SK-N-SH treated with all-trans-retinoic acid at 6 μM for 48 hours (cell line): ENCODE measurements around the gene NOP14.
A peak's percentile ranks its signal among the peaks of the same experiment; 100 is the strongest.

Source experiments
- ATAC-seq: fragments of 200-7000 bp; cut with Tn5 transposase; 3 replicates; pipeline ENCODE4 v1.9.1; 2020; ENCODE audit warnings: mild to moderate bottlenecking, moderate library complexity
- ARNTL ChIP-seq: fragments of 450-650 bp; formaldehyde crosslinking; IDR thresholded peaks from 2 replicates; pipeline ENCODE4 v1.5.0; 2020; ENCODE audit warnings: low read depth, mild to moderate bottlenecking, moderate library complexity, borderline replicate concordance
- BACH2 ChIP-seq: fragments of 250-450 bp; sonication (Bioruptor Pico); IDR thresholded peaks from 2 replicates; pipeline ENCODE4 v1.9.0; 2021; ENCODE audit warnings: mild to moderate bottlenecking, borderline replicate concordance
- CSRNP3 ChIP-seq: fragments of 250-450 bp; sonication (Bioruptor Pico); IDR thresholded peaks from 2 replicates; pipeline ENCODE4 v1.5.1; 2021; ENCODE audit warnings: mild to moderate bottlenecking, moderate library complexity
- ESRRG ChIP-seq: fragments of 250-450 bp; sonication (Bioruptor Pico); IDR thresholded peaks from 2 replicates; pipeline ENCODE4 v1.6.1; 2021; ENCODE audit warnings: mild to moderate bottlenecking
- ISL1 ChIP-seq: fragments of 250-450 bp; sonication (Bioruptor Pico); IDR thresholded peaks from 2 replicates; pipeline ENCODE4 v2.1.2; 2022; ENCODE audit warnings: mild to moderate bottlenecking, moderate library complexity
- OSR1 ChIP-seq: fragments of 250-450 bp; sonication (Bioruptor Pico); IDR thresholded peaks from 2 replicates; pipeline ENCODE4 v1.8.0; 2022; ENCODE audit warnings: moderate library complexity, mild to moderate bottlenecking, inconsistent platforms
- PATZ1 ChIP-seq: fragments of 250-450 bp; sonication (Bioruptor Pico); IDR thresholded peaks from 2 replicates; pipeline ENCODE4 v1.8.0; 2020; ENCODE audit warnings: mild to moderate bottlenecking, moderate library complexity, borderline replicate concordance
- POU6F1 ChIP-seq: fragments of 250-450 bp; sonication (Bioruptor Pico); IDR thresholded peaks from 2 replicates; pipeline ENCODE4 v1.8.0; 2021; ENCODE audit warnings: low read depth, mild to moderate bottlenecking, moderate library complexity, borderline replicate concordance
- PPARA ChIP-seq: fragments of 250-450 bp; sonication (Bioruptor Pico); IDR thresholded peaks from 2 replicates; pipeline ENCODE4 v1.5.0; 2020; ENCODE audit warnings: mild to moderate bottlenecking, borderline replicate concordance
- SNAI2 ChIP-seq: fragments of 250-450 bp; sonication (Bioruptor Pico); IDR thresholded peaks from 2 replicates; pipeline ENCODE4 v1.5.0; 2020; ENCODE audit warnings: mild to moderate bottlenecking, moderate library complexity
- TCF4 ChIP-seq: fragments of 250-450 bp; sonication (Bioruptor Pico); IDR thresholded peaks from 2 replicates; pipeline ENCODE4 v1.8.0; 2021; ENCODE audit warnings: mild to moderate bottlenecking, moderate library complexity, borderline replicate concordance
- TOX ChIP-seq: fragments of 250-450 bp; sonication (Bioruptor Pico); IDR thresholded peaks from 2 replicates; pipeline ENCODE4 v1.8.0; 2021; ENCODE audit warnings: mild to moderate bottlenecking, moderate library complexity, borderline replicate concordance
- TSHZ2 ChIP-seq: fragments of 250-450 bp; sonication (Bioruptor Pico); IDR thresholded peaks from 2 replicates; pipeline ENCODE4 v1.5.0; 2020; ENCODE audit warnings: mild to moderate bottlenecking, moderate library complexity
- ZC3H10 ChIP-seq: fragments of 250-450 bp; sonication (Bioruptor Pico); IDR thresholded peaks from 2 replicates; pipeline ENCODE4 v1.5.1; 2021; ENCODE audit warnings: mild to moderate bottlenecking, moderate library complexity
- ZFP3 ChIP-seq: fragments of 250-450 bp; sonication (Bioruptor Pico); IDR thresholded peaks from 2 replicates; pipeline ENCODE4 v1.5.0; 2020; ENCODE audit warnings: mild to moderate bottlenecking, moderate library complexity
- ZNF70 ChIP-seq: fragments of 450-650 bp; formaldehyde crosslinking; IDR thresholded peaks from 2 replicates; pipeline ENCODE4 v1.5.0; 2020; ENCODE audit warnings: mild to moderate bottlenecking, moderate library complexity
- ZNF8 ChIP-seq: fragments of 450-650 bp; formaldehyde crosslinking; IDR thresholded peaks from 2 replicates; pipeline ENCODE4 v1.5.0; 2020; ENCODE audit warnings: mild to moderate bottlenecking, moderate library complexity

The NOP14 gene

GRCh38 chr4:2977211-2978088 is 14.2 kb upstream of the NOP14 start:
- TF ChIP-seq ESRRG (CRISPR knock-in tag) (no peak), SNAI2 (CRISPR knock-in tag) (no peak), PATZ1 (no peak), POU6F1 (CRISPR knock-in tag) (no peak)
- ATAC-seq, result peak; percentile 65

- TF ChIP-seq TSHZ2 (CRISPR knock-in tag) (no peak), ESRRG (CRISPR knock-in tag) (no peak)
- no peak for ATAC-seq
These were observed 8.1 kb upstream of the NOP14 start for GRCh38 chr4:2971275-2971674.

- TF ChIP-seq PPARA (CRISPR knock-in tag), result no peak
- TF ChIP-seq POU6F1 (CRISPR knock-in tag), result no peak
- no peak for TF ChIP-seq ISL1 (CRISPR knock-in tag)
- no peak for TF ChIP-seq ZNF70 (CRISPR knock-in tag)
- TF ChIP-seq OSR1 (CRISPR knock-in tag), result no peak
- TF ChIP-seq CSRNP3 (CRISPR knock-in tag), result no peak
- TF ChIP-seq TOX (CRISPR knock-in tag), result no peak
- no peak for TF ChIP-seq ARNTL (CRISPR knock-in tag)
- no peak for TF ChIP-seq PATZ1
- TF ChIP-seq ESRRG (CRISPR knock-in tag), result no peak
- TF ChIP-seq ZFP3 (CRISPR knock-in tag), result no peak
- TF ChIP-seq ZNF8 (CRISPR knock-in tag), result no peak
- no peak for TF ChIP-seq ZC3H10 (CRISPR knock-in tag)
- no peak for TF ChIP-seq TCF4 (CRISPR knock-in tag)
- no peak for TF ChIP-seq TSHZ2 (CRISPR knock-in tag)
- TF ChIP-seq SNAI2 (CRISPR knock-in tag), result no peak
- TF ChIP-seq BACH2 (CRISPR knock-in tag), result no peak
- ATAC-seq, result no peak
These were observed 5.2 kb upstream of the NOP14 start for GRCh38 chr4:2968381-2968780.
